Stimulated activated CD4-positive, alpha-beta T cell treated with anti-CD3 and anti-CD28 coated beads, Interleukin-4, amount 100 ng/mL, for 24 hours (primary cell): ENCODE results near the gene ANTXR1.

ENCODE experiments used
- DNase-seq: peaks from one replicate; pipeline ENCODE4 v3.0.0-alpha.2; 2020

ANTXR1 gene

GRCh38 chr2:69013142-69013839, at the start of gene ANTXR1:
ANTXR1 (plus strand) TSS chr2:69013179; CDS start chr2:69013500, 321 bp downstream.
- DNase-seq: no peak

GRCh38 chr2:68964282-68964681, 48.7 kb upstream of the ANTXR1 start:
- no peak for DNase-seq

GRCh38 chr2:68968221-68968620, 44.8 kb upstream of the ANTXR1 start:
- no peak for DNase-seq

GRCh38 chr2:68969736-68970490, 43.1 kb upstream of the ANTXR1 start:
- DNase-seq: no peak

DNA sequence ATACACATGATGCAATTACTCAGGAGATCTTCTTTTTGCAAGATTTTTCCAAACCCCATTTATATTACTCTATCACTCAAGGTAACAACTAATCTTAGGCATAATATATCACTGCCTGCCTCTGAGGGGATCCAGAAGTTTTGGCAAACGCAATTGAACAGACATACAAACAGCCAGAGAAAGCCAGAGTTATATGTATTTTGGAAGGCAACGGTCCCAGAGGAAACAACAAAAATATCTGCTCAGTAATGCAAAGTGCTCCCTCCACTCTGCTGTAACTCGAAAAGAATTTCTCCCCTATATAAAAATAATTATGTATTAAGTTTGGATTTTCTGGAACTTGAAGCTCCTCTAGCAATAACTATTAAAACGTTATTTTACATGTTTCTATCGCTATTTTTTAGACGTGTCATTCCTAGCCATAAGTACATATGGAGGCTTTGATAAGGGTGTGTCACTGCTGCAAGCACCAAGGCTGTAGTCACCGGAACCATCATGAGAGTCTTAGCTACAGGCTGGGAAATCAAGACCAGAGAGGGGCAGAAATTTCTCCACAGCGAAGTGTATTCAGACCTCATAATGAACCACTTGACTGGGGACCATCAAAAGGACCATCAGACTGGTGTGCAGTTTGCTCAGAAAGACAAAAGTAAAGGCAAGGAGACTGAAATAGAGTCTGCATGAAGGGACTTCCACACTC, 42.3 kb upstream of the ANTXR1 start:
- DNase-seq: no peak

DNA sequence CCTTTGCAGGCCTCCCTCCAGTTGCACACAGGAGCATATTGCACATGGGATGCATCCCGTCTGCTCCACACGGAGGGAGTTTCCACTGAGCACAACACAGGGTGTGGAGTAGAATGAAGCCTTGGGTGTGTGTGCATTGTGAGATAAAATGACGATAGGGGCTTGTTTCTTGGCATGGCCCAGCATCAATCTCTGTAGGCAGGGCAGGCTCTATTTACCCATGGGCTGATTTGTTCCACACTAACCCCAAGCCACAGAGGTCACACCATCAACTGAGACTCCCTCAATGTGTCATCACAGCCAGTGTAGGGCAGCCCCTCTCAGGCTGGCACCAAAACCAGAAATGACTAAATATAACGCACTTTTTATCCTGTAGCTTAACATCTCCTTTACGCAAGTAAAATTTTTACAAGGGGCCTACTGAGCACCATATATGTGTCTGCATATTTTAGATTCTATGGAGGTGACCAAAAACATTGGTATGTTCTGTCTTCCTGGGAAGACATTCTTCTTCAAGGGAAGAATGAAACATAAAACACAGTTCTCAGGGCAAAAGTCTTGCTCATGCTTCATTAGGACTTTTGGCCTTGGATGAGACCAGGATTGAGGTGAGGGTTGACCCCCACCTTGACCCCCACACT, 41.3 kb upstream of the ANTXR1 start:
- DNase-seq: no peak

GRCh38 chr2:68974251-68974650, 38.7 kb upstream of the ANTXR1 start, which contains the start of gene GKN1:
GKN1 (plus strand) TSS chr2:68974636; CDS start chr2:68974678, 42 bp downstream.
- no peak for DNase-seq

- DNase-seq: no peak
Measured at GRCh38 chr2:68974946-68975665, 37.9 kb upstream of the ANTXR1 start.

- no peak for DNase-seq
Measured at GRCh38 chr2:68975844-68976243, 37.1 kb upstream of the ANTXR1 start.

GRCh38 chr2:68977453-68977852, 35.5 kb upstream of the ANTXR1 start:
- no peak for DNase-seq

DNA sequence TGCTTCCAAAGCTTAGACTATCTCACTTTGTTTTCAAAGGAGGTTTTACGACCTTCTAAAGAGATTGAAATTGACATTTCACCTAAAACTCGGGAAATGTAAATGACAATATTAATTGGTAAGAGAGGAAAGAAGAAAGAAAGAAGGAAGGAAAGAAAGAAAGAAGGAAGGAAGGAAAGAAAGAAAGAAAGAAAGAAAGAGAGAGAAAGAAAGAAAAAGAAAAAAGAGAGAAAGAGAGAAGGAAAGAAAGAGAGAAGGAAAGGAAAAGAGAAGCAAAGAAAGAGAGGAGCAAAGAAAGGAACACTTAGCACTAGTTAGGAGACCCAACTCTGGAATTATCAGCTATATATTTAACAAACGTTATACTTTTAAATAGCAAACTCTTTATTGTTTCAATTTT, 34.9 kb upstream of the ANTXR1 start:
- no peak for DNase-seq

GRCh38 chr2:68980956-68981355, 32.0 kb upstream of the ANTXR1 start:
- no peak for DNase-seq

DNA sequence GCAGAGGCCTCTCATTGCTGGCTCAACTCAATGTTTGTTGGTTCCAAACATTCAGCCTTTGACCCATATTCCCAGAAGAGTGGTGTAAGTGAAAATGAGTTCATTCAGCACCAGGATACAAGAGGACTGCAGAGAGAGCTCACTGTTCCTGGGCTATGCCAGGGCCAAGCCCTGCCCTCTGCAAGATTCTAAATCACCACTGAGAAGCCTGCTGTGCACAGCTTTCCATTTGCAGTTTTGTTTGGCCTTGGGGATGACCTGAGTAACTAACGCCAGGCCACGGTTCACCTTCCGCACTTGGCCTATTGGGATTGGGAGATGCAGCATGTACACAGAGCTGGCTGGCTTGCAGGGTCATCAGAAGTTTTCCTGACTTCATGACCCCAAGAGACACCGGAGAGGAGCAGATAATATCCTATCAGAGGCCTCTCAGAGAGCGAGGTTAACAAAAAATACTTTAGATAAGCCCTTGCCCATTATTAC, 25.9 kb upstream of the ANTXR1 start:
- no peak for DNase-seq

DNA sequence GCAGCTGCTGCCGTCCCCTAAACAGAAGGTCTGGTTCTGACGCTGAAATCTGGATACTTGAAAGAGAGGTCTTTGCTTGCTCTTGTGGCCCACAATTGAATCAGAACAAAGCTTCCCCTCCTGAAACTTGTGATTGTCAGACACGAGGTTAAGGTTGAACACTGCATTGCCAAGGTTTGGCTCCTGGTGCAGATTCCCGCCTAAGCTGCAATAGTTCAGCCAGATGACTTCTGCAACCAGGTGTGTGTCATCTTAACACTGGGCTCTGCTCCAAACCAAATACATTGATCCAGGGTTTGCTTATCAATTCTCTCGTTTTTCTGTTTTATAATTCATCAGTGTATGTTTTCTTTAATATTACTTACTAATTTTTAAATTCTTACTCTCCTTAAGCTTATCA, 23.9 kb upstream of the ANTXR1 start:
- DNase-seq: no peak

- DNase-seq: no peak
Measured at GRCh38 chr2:68992341-68992740, 20.6 kb upstream of the ANTXR1 start.

DNA sequence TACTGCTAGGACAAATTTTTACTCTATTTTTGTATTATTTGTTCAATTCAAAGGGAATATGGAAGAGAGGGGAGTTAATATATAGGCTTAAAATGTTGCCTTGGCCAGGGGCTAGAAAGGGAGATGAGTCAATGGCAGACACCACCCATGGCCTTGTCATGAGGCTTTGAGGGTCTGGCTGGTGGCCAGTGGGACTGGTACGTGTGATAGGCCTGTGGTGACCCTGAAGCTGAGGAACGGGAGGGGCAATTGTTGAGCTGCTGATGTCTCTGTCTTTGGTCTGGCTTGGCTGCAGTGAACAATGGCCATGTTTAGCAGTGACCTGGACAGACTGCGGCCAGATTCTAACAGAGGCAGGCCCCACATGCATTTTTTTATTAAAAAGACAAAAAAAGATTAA, 20.0 kb upstream of the ANTXR1 start:
- DNase-seq: no peak

DNA sequence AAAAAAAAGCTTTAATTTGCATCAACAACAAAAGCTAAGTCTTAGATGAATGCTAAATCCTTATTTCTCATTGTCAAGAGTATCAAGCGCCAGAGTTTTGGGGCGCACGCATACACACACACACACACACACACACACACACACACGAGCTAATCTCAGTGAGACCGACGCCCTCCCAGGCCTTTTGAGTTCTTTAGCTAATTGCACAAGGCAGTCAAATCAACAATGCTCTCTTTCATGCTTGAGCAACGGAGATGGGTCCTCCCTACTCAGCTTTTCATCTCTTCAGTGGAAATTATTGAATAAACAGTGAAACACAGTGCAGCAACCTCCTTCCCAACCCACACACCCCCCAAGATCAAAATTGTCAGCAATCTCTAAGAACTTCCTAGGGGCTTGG, 19.3 kb upstream of the ANTXR1 start:
- no peak for DNase-seq

DNA sequence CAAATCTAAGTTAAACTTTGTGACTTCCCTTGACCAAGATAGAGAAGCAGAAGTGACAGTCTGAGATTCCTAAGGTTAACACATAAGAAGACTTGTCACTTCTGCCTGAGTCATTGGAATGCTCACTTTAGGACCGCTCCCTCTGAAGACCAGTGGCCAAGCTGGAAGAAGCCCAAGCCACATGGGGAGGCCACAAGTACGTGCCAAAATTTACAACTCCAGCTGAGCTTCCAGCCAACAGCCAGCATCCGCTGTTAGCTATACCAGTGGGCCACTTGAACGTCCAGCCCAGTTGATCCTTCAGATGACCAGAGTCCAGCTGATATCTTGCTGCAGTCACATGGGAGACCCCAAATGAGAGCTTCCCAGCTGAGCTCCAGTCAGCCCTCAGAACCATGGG, 18.1 kb upstream of the ANTXR1 start:
- no peak for DNase-seq

- DNase-seq: no peak
Measured at GRCh38 chr2:68995916-68996315, 17.1 kb upstream of the ANTXR1 start.

- DNase-seq: no peak
Measured at GRCh38 chr2:68997401-68997800, 15.6 kb upstream of the ANTXR1 start.

DNA sequence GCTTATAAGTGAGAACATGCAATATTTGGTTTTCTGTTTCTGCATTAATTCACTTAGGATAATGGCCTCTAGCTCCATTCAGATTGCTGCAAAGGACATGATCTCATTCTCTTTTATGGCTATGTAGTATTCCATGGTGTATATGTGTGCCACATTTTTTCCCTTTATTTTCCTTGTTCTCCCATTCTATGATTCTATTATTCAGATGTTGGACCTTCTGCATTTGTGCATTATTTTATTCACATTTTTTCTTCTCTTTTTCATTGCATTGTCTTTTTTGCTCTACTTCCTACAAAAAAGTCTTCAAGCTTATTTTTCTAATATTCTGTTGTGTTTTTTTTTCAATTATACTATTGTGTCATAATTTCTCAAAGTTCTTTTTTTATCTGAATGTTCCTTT, 11.1 kb upstream of the ANTXR1 start:
- DNase-seq: no peak

GRCh38 chr2:69003731-69004130, 9.2 kb upstream of the ANTXR1 start:
- DNase-seq: no peak

- DNase-seq: no peak
Measured at GRCh38 chr2:69007169-69007568, 5.8 kb upstream of the ANTXR1 start.
